GM18526 (cell line): Measurements from ENCODE around the gene MSX1.

Source experiments
- POLR2A ChIP-seq: IDR thresholded peaks from 3 replicates; pipeline ENCODE4 v1.6.1; 2011; ENCODE audit not compliant: insufficient read length; ENCODE audit errors: extremely low read depth

Gene MSX1

DNA sequence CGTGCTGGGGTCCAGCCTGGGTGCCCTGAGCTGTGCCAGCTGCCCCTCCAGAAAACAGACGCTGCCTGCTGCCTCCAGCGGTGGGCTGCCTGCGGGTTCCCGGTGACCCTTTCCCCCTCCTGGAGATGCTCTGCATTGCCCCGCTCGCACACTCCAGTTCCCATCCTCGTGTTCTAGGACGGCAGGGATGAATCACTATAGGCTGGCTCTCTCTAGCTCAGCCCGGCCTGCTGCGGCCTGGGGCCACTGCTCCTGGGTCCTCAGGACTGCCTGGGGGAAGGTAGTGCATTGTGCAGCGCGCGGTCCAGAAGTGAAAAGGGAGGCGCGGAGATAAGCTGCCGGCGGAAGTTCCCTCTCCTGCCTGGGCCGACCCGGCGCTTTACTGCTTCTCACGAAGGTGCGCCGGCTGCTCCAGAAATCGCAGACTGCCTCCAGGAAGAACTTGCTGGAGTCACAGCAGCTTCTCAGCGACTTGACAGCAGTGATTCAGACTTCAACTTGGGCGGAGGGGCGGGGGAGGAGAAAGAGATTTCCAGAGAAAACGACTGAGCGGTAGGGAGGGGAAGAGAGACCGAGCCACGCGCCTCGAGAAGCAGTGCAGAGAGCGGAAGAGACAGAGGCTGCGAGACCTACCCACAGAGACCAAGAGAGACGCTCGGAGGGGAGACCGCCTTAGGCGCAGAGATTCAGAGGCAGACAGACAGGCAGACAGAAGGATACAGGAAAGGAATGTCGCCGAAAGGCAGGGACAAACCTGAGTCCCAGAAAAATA lies 6.7 kb upstream of the MSX1 start:
- no peak for TF ChIP-seq POLR2A

DNA sequence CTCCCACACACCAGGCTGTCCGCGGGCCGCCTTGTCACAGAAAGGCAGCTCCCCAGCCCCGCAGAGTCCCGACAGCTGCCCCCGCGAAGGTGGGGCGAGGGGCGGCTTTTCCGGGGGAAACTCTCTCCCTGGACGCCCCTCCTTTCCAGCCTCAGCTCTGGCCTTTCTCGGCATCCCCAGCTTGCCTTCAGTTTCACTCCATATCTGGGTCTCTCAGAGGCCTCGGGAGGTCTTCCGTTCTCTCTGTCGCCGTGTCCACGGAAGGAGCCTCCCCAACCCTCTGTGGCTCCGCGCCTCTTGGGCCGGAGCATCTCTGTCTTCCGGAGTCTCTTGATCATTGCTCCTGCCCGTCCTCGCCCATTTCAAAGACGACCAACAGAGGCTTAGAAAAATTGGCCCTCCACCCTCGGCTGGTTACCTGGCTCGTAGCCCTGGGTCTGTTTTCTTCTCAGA lies 6.1 kb upstream of the MSX1 start:
- TF ChIP-seq POLR2A: no peak

- TF ChIP-seq POLR2A: no peak
Measured at GRCh38 chr4:4853921-4854648, 5.4 kb upstream of the MSX1 start.

DNA sequence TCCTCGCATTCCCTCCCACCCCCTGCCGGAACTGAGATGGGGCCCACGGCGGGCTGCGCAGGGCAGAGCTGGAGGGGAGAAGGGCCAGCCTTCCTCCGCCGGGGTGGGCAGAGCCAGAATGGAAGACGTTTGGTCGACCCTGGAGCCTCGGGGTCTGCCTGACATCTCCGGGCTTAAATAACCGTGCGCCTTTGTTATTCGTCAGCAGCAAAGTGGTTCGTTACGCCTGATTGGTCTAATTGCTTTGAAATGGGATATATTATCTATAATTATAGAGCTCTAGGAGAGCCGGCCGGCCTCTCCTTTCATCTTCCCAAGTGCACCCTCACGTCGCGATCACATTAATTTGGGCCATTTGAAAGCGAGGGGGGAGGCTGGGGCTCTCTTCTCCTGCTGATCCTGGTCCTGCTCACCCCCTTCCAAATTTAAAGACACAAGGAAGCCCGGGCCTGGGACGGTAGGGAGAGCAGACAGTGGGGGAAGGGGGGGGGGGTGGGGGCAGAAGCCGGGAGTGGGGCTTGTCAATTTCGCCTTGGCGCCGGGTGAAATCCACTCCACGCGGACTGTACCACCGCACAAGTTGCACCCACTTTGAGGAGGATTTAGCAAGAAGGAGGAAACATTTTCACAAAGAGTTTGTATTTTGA lies 4.7 kb upstream of the MSX1 start:
- no peak for TF ChIP-seq POLR2A

GRCh38 chr4:4855301-4856070 lies 4.0 kb upstream of the MSX1 start:
- no peak for TF ChIP-seq POLR2A

DNA sequence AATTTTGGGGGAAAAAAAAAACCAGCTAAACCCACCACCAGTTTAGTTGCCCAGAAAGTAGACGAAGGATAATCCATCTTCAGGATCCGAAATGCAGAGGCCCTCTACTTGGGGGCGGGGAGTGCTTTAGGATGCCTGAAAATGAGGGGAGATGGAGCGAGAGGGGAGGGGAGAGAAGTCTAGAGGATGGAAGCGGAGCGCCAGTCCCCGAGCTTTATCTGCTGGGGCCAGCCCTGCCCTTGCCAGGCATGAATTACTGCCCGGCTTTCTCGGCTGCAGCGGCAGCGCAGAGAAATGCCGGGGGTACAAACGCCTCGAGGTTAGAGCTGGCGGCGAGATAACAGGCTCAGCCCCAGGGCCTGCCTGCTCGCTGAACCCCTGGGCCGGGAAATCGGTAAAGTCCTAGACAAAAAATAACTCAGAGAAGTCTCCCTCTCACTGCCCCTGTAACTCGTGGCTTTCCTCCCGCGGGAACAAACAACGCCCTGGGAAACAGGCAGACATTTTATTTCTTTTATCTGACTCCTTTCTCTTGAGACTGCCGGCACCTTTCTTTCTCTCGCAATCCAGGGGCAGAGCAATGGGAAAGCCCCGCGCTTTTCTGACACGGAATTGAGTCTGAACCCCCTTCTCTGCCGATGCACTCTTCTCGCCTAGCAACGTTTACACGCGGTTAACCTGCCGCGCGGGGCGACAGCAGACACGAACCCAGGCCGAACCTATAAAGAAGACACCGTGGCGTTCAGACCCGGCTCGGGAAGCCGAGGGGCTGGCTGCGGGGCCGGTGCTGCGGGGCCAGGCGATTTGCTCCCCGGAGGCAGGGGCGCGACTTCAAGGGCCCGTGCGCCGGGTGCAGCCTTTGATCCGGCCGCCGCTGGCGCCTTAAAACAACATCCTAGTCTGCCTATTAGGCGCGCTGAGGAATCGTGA lies 3.1 kb upstream of the MSX1 start:
- TF ChIP-seq POLR2A: no peak

- TF ChIP-seq POLR2A: no peak
Measured at GRCh38 chr4:4857001-4857808, 2.3 kb upstream of the MSX1 start.

GRCh38 chr4:4857809-4858508 lies 1.5 kb upstream of the MSX1 start:
- no peak for TF ChIP-seq POLR2A

DNA sequence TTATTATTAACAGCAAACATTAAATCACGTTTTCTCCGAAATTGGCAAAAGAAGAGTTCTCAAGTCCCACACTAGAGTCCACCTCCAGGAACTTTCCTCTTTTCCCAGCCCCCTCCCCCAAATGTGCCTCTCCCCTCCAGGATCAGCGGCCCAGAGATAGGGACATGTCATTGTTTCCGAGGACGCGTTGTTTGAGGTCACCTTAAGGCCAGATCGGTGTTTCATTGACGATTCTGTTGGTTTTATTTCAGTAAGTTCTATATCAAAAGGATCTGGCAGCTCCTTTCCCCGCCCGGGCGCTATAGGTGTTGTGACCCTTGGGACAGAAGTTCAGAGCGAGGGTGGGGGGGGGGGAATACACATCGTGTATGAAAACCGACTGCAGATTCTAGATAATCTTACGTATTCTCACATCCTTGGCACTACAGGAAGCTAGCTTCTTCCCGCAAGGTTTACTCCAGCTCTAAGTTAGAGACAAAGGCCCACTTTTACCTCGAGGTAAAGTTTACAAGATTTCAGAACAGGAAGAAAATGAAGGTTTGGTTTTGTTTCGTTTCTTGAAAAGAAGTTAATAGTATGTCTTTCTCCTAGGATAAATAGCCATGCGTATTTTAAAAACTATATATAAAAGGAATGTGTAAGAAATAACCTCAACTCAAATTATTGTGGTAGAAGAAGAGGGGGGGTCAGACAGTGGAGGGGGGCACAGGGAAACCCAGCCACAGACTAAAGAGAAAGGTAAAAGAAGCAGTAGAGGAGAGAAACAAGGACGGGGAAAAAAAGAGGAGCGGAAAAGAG lies 739 bp upstream of the MSX1 start:
- TF ChIP-seq POLR2A: no peak

- TF ChIP-seq POLR2A: no peak
Measured at GRCh38 chr4:4859799-4860599, 534 bp downstream of the MSX1 start.
